Measurements from ENCODE around the gene MTHFD1. TPM values are rescaled to one million over a fixed set of nuclear protein-coding genes. Genes with fewer than 3 reads are reported as not detected.
A peak's percentile ranks its signal among the peaks of the same experiment; 100 is the strongest.

Gene MTHFD1
- total and polyA plus RNA-seq, 2 of the 4 experiments (the other 2 are of a cell fraction), result 32.2 to 64.9 TPM

GRCh38 chr14:64423987-64424386 lies 35.8 kb downstream of the MTHFD1 start:
- ChIA-PET CTCF (no interaction called here), POLR2A (ENCODE audit: unreplicated experiment) (no interaction called here)
- no peak overlapping the region for H3K14ac ChIP-seq (replicated peaks; ENCODE audit: low read depth, low read length)
- no peak overlapping the region for H3K56ac ChIP-seq (ENCODE audit: extremely low read depth, insufficient read depth, low read length)
- peaks cover 11% of the 10 kb centered on the region for H3K9me1 ChIP-seq (ENCODE audit: insufficient read depth, low read length)
- no peak overlapping the region for H3K4me2 ChIP-seq (ENCODE audit: low read depth, low read length)
- peaks cover 0 to 6% of the 10 kb centered on the region in 2 experiments; a peak in 1 of 4 replicates for H3K79me1 ChIP-seq (ENCODE audit: low read depth in 1 of 2, low read length in 2 of 2)
- no peaks in the 10 kb centered on the region for H4K20me1 ChIP-seq (ENCODE audit: insufficient read depth, low read length)
- H2AK9ac ChIP-seq (replicated peaks; ENCODE audit: low read depth, low read length, poor library complexity), result no peak overlapping the region
- H3K18ac ChIP-seq (ENCODE audit: low read depth, low read length), result no peak overlapping the region
- no peak overlapping the region for H4K91ac ChIP-seq (ENCODE audit: insufficient read depth, low read depth, low read length)
- DNase-seq (peak; percentile 61), ATAC-seq (ENCODE audit: low read depth) (no peak)
- H2AFZ ChIP-seq (replicated peaks; ENCODE audit: low read length, poor library complexity), result no peak overlapping the region
- H3K23ac ChIP-seq (ENCODE audit: low read depth, low read length), result no peak overlapping the region
- intact Hi-C loops (cut with micrococcal nuclease) (no loop called here), in situ Hi-C loops (cut with MboI; ENCODE audit: low sequenced_read_pairs) (no loop called here), dilution Hi-C loops (cut with HindIII; ENCODE audit: low sequenced_read_pairs, unreplicated experiment) (no loop called here)
- H3K27me3 ChIP-seq (ENCODE audit: control insufficient read depth, insufficient read depth, low read length), result no peaks in the 10 kb centered on the region
- no peak overlapping the region for H3K4me3 ChIP-seq (ENCODE audit: insufficient read depth, low read depth, low read length)
- no peak overlapping the region for H2BK20ac ChIP-seq (ENCODE audit: low read depth, low read length)
- TF ChIP-seq ELK1 (IDR thresholded peaks at IDR 0.05; ENCODE audit: borderline replicate concordance, low read depth, low read length) (no peak), CEBPB (IDR thresholded peaks at IDR 0.05; ENCODE audit: low read depth, low read length) (no peak), RAD21 (IDR thresholded peaks at IDR 0.05; ENCODE audit: low read length) (no peak), FOS (IDR thresholded peaks at IDR 0.05; ENCODE audit: low read depth, low read length) (no peak), SMC3 (IDR thresholded peaks at IDR 0.05; ENCODE audit: low read depth, low read length) (no peak), RFX5 (IDR thresholded peaks at IDR 0.05; ENCODE audit: low read depth, low read length) (no peak), MXI1 (IDR thresholded peaks at IDR 0.05; ENCODE audit: borderline replicate concordance, low read depth, low read length) (no peak), RCOR1 (IDR thresholded peaks at IDR 0.05; ENCODE audit: insufficient replicate concordance, low read length) (no peak), CTCF (conservative IDR thresholded peaks at IDR 0.05; ENCODE audit: low read depth, low read length) (no peak), NFE2L2 (IDR thresholded peaks at IDR 0.05; ENCODE audit: low read depth, low read length) (no peak), MAZ (IDR thresholded peaks at IDR 0.05; ENCODE audit: borderline replicate concordance, low read depth, low read length) (no peak), MAFK (IDR thresholded peaks at IDR 0.05; ENCODE audit: low read depth, low read length) (no peak), CHD1 (IDR thresholded peaks at IDR 0.05; ENCODE audit: low read depth, low read length) (no peak), BHLHE40 (IDR thresholded peaks at IDR 0.05; ENCODE audit: low read depth, low read length) (no peak), POLR2A (IDR thresholded peaks at IDR 0.05; ENCODE audit: low read depth, low read length) (no peak)
- TF ChIP-seq, protein P1, sequence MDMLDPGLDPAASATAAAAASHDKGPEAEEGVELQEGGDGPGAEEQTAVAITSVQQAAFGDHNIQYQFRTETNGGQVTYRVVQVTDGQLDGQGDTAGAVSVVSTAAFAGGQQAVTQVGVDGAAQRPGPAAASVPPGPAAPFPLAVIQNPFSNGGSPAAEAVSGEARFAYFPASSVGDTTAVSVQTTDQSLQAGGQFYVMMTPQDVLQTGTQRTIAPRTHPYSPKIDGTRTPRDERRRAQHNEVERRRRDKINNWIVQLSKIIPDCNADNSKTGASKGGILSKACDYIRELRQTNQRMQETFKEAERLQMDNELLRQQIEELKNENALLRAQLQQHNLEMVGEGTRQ (IDR thresholded peaks at IDR 0.05; ENCODE audit: low read depth, low read length), result no peak
- no peak overlapping the region for H4K8ac ChIP-seq (ENCODE audit: low read depth in 2 of 2, low read length in 2 of 2)
- no peak overlapping the region for H2AK5ac ChIP-seq (ENCODE audit: low read depth, low read length)
- H3K4ac ChIP-seq (ENCODE audit: low read depth, low read length), result no peak overlapping the region
- H3K9ac ChIP-seq (ENCODE audit: low read depth, low read length), result no peak overlapping the region
- H3K4me1 ChIP-seq (ENCODE audit: control insufficient read depth, insufficient read depth, low read length), result peaks cover 2% of the 10 kb centered on the region
- H2BK120ac ChIP-seq (ENCODE audit: low read depth, low read length), result no peak overlapping the region
- no peaks in the 10 kb centered on the region for H3K9me3 ChIP-seq (ENCODE audit: control insufficient read depth, insufficient read depth, low read length)
- no CpG with 5 or more reads among the region's 6 CpGs for WGBS, 2 experiments (ENCODE audit: extremely low coverage in 2 of 2, insufficient read length in 1 of 2)
- H2BK5ac ChIP-seq (ENCODE audit: low read depth, low read length, poor library complexity, severe bottlenecking), result no peak overlapping the region
- peaks cover 20% of the 10 kb centered on the region for H3K36me3 ChIP-seq (ENCODE audit: control insufficient read depth, insufficient read depth, low read length)
- no peak overlapping the region for H2BK15ac ChIP-seq (ENCODE audit: low read depth, low read length)
- H4K5ac ChIP-seq (ENCODE audit: low read depth, low read length), result no peak overlapping the region
- no peak overlapping the region for H3K27ac ChIP-seq (ENCODE audit: insufficient read depth, low read length)
- no TSS peak for BruUV-seq (replicated peaks)

Data from IMR-90 (cell line).